Neural cell (in vitro differentiated cells): ENCODE data around the gene PCDHA6.

Experiments
- EP300 ChIP-seq: fragments of 450-650 bp; conservative IDR thresholded peaks from 2 replicates; pipeline ENCODE4 v1.6.1; 2014; ENCODE audit warnings: antibody characterized with exemption, mild to moderate bottlenecking, moderate library complexity; ENCODE audit not compliant: poor library complexity, severe bottlenecking
- EZH2 ChIP-seq: fragments of 200-600, 300-800 bp; shearing (Covaris generic), sonication (generic); IDR thresholded peaks from 2 replicates; pipeline ENCODE4 v1.6.1; 2014; ENCODE audit warnings: antibody characterized with exemption, low read length, borderline replicate concordance, mild to moderate bottlenecking; ENCODE audit not compliant: insufficient read depth, poor library complexity, severe bottlenecking
- MXI1 ChIP-seq: fragments of 450-650 bp; conservative IDR thresholded peaks from 2 replicates; pipeline ENCODE4 v1.6.1; 2014; ENCODE audit warnings: antibody characterized with exemption, mild to moderate bottlenecking; ENCODE audit not compliant: poor library complexity, severe bottlenecking
- POLR2AphosphoS5 ChIP-seq: IDR thresholded peaks from 2 replicates; pipeline ENCODE4 v1.6.1; 2012
- TAF1 ChIP-seq: IDR thresholded peaks from 2 replicates; pipeline ENCODE4 v1.6.1; 2012; ENCODE audit warnings: low read depth
- TF ChIP-seq, protein P1 (sequence below): IDR thresholded peaks from 2 replicates; pipeline ENCODE4 v1.6.1; 2012; ENCODE audit warnings: borderline replicate concordance
- TF ChIP-seq, protein P2 (sequence below): fragments of 450-650 bp; IDR thresholded peaks from 2 replicates; pipeline ENCODE4 v1.5.1; 2014; ENCODE audit warnings: antibody characterized with exemption, mild to moderate bottlenecking, moderate library complexity; ENCODE audit not compliant: poor library complexity, severe bottlenecking

DNA sequence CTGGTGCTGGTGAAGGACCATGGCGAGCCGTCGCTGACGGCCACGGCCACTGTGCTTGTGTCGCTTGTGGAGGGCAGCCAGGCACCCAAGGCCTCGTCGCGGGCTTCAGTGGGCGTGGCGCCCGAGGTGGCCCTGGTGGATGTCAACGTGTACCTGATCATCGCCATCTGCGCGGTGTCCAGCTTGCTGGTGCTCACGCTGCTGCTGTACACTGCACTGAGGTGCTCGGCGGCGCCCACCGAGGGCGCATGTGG lies 30.2 kb downstream of the PCDHA6 start:
- TF ChIP-seq TAF1 (no peak), POLR2AphosphoS5 (no peak), MXI1 (no peak), EP300 (no peak), EZH2 (no peak)
- TF ChIP-seq, protein P1, sequence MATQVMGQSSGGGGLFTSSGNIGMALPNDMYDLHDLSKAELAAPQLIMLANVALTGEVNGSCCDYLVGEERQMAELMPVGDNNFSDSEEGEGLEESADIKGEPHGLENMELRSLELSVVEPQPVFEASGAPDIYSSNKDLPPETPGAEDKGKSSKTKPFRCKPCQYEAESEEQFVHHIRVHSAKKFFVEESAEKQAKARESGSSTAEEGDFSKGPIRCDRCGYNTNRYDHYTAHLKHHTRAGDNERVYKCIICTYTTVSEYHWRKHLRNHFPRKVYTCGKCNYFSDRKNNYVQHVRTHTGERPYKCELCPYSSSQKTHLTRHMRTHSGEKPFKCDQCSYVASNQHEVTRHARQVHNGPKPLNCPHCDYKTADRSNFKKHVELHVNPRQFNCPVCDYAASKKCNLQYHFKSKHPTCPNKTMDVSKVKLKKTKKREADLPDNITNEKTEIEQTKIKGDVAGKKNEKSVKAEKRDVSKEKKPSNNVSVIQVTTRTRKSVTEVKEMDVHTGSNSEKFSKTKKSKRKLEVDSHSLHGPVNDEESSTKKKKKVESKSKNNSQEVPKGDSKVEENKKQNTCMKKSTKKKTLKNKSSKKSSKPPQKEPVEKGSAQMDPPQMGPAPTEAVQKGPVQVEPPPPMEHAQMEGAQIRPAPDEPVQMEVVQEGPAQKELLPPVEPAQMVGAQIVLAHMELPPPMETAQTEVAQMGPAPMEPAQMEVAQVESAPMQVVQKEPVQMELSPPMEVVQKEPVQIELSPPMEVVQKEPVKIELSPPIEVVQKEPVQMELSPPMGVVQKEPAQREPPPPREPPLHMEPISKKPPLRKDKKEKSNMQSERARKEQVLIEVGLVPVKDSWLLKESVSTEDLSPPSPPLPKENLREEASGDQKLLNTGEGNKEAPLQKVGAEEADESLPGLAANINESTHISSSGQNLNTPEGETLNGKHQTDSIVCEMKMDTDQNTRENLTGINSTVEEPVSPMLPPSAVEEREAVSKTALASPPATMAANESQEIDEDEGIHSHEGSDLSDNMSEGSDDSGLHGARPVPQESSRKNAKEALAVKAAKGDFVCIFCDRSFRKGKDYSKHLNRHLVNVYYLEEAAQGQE = no peak
- TF ChIP-seq, protein P2, sequence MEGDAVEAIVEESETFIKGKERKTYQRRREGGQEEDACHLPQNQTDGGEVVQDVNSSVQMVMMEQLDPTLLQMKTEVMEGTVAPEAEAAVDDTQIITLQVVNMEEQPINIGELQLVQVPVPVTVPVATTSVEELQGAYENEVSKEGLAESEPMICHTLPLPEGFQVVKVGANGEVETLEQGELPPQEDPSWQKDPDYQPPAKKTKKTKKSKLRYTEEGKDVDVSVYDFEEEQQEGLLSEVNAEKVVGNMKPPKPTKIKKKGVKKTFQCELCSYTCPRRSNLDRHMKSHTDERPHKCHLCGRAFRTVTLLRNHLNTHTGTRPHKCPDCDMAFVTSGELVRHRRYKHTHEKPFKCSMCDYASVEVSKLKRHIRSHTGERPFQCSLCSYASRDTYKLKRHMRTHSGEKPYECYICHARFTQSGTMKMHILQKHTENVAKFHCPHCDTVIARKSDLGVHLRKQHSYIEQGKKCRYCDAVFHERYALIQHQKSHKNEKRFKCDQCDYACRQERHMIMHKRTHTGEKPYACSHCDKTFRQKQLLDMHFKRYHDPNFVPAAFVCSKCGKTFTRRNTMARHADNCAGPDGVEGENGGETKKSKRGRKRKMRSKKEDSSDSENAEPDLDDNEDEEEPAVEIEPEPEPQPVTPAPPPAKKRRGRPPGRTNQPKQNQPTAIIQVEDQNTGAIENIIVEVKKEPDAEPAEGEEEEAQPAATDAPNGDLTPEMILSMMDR = no peak
